ENCODE measurements around the gene RPTOR. TPM values are rescaled to one million over a fixed set of nuclear protein-coding genes. Genes with fewer than 3 reads are reported as not detected.
"Not testable (repeated sequence)": the region's sequence is repeated elsewhere in the genome, so short reads cannot be mapped to it uniquely, and the experiment has no call there.

RPTOR gene
- total RNA-seq, 1 experiment from 2014 or later: 15.2 TPM

- no peak for DNase-seq (ENCODE audit: low spot score)
Observed at GRCh38 chr17:80693511-80693910, 148.9 kb downstream of the RPTOR start.

- no peak for DNase-seq (ENCODE audit: low spot score)
Observed at GRCh38 chr17:80694085-80694991, 149.7 kb downstream of the RPTOR start.

GRCh38 chr17:80694992-80695912 is 150.6 kb downstream of the RPTOR start:
- DNase-seq (ENCODE audit: low spot score): no peak

- DNase-seq (ENCODE audit: low spot score): no peak
Observed at GRCh38 chr17:80695979-80696378, 151.3 kb downstream of the RPTOR start.

GRCh38 chr17:80696456-80696855 is 151.8 kb downstream of the RPTOR start:
- no peak for DNase-seq (ENCODE audit: low spot score)

- DNase-seq (ENCODE audit: low spot score): no peak
Observed at GRCh38 chr17:80696964-80697363, 152.3 kb downstream of the RPTOR start.

GRCh38 chr17:80698297-80698696 is 153.7 kb downstream of the RPTOR start:
- DNase-seq (ENCODE audit: low spot score): no peak

- not testable (repeated sequence) for DNase-seq (ENCODE audit: low spot score)
Observed at GRCh38 chr17:80699205-80699604, 154.6 kb downstream of the RPTOR start.

- DNase-seq (ENCODE audit: low spot score): no peak
Observed at GRCh38 chr17:80701730-80702129, 157.1 kb downstream of the RPTOR start.

GRCh38 chr17:80702315-80703141 is 157.9 kb downstream of the RPTOR start:
- DNase-seq (ENCODE audit: low spot score): no peak

GRCh38 chr17:80703142-80703478 is 158.5 kb downstream of the RPTOR start:
- no peak for DNase-seq (ENCODE audit: low spot score)

- DNase-seq (ENCODE audit: low spot score): no peak
Observed at GRCh38 chr17:80704381-80704819, 159.8 kb downstream of the RPTOR start.

GRCh38 chr17:80704894-80705293 is 160.3 kb downstream of the RPTOR start:
- DNase-seq (ENCODE audit: low spot score): no peak

GRCh38 chr17:80705988-80706387 is 161.3 kb downstream of the RPTOR start:
- no peak for DNase-seq (ENCODE audit: low spot score)

- no peak for DNase-seq (ENCODE audit: low spot score)
Observed at GRCh38 chr17:80706463-80706867, 161.8 kb downstream of the RPTOR start.

GRCh38 chr17:80708480-80708879 is 163.8 kb downstream of the RPTOR start:
- DNase-seq (ENCODE audit: low spot score): no peak

- DNase-seq (ENCODE audit: low spot score): no peak
Observed at GRCh38 chr17:80709090-80709695, 164.6 kb downstream of the RPTOR start.

GRCh38 chr17:80710714-80711302 is 166.2 kb downstream of the RPTOR start:
- DNase-seq (ENCODE audit: low spot score): no peak

- no peak for DNase-seq (ENCODE audit: low spot score)
Observed at GRCh38 chr17:80712089-80712488, 167.5 kb downstream of the RPTOR start.

GRCh38 chr17:80712606-80713005 is 168.0 kb downstream of the RPTOR start:
- no peak for DNase-seq (ENCODE audit: low spot score)
